GM18951 (cell line): Measurements from ENCODE around the gene PRKAG2.
"Not testable (repeated sequence)": the region's sequence is repeated elsewhere in the genome, so short reads cannot be mapped to it uniquely, and the experiment has no call there.

Experiments
- POLR2A ChIP-seq: IDR thresholded peaks from 4 replicates; pipeline ENCODE4 v1.6.1; 2011; ENCODE audit warnings: mild to moderate bottlenecking; ENCODE audit not compliant: insufficient read length, insufficient read depth; ENCODE audit errors: extremely low read depth
- in situ Hi-C: fragments of 300-500 bp; cut with MboI; formaldehyde crosslinking; loops from one replicate; pipeline ENCODE4 v1.12.0; 2022; ENCODE audit warnings: low sequenced_read_pairs, mixed read lengths, inconsistent platforms; ENCODE audit not compliant: unreplicated experiment

The PRKAG2 gene

DNA sequence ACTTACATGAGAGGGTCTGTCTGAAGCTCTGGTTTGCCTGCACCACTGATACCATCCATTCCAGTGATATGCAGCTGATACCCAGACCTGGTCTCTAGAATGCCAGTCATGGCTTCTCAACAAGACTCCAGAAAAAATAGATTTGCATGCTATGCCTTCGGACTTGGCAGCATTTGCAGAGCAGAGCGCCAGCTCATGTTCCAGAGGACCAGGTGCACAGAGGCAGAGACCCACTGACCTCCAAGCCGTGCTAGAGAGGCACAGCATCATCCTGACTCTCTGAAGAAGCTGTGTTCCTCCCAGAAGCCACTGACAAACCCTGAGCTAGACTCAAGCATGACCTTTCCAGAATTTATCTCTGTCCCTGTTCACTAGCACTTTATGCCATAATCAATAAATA lies 6.9 kb upstream of the PRKAG2 start:
- in situ Hi-C loops: no loop called here
- TF ChIP-seq POLR2A: no peak

DNA sequence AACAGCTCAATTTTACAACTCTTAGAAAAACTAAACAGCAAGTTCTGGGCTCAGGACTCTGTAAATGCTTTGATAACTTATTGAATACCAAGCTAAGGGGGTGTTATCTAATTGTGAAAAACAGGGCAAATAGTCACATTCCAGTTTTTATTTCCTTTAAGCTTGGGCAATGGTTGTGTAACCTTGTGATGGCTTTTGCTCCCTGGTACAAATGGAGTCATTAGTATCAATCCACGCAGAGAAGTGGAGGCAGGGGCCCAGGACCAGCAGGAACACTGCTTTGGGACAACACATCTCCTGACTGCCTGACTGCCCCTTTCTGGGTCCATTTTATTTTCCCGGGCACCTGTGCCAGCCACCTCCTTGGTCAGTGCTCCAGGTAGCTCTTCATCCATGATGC lies 5.8 kb upstream of the PRKAG2 start:
- in situ Hi-C loops: no loop called here
- no peak for TF ChIP-seq POLR2A

DNA sequence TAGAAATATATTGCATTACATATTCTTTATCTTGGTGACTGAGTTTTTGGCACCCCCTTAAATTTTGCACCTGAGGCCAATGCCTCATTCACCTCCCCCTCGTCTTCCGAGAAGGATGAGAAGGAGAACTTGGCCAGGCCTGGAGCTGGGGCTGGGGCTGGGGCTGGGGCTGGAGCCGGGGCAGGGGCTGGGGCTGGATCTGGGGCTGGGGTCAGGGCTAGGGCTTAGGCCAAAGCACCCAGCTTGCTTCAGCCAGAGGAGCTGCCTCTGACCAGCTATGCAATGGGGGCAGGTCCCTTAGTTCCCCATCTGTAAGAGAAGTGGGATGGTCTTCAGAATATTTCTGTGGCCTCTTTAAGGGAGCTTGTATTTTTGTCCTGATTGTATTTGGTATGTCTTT lies 3.8 kb upstream of the PRKAG2 start:
- in situ Hi-C loops: no loop called here
- TF ChIP-seq POLR2A: no peak

DNA sequence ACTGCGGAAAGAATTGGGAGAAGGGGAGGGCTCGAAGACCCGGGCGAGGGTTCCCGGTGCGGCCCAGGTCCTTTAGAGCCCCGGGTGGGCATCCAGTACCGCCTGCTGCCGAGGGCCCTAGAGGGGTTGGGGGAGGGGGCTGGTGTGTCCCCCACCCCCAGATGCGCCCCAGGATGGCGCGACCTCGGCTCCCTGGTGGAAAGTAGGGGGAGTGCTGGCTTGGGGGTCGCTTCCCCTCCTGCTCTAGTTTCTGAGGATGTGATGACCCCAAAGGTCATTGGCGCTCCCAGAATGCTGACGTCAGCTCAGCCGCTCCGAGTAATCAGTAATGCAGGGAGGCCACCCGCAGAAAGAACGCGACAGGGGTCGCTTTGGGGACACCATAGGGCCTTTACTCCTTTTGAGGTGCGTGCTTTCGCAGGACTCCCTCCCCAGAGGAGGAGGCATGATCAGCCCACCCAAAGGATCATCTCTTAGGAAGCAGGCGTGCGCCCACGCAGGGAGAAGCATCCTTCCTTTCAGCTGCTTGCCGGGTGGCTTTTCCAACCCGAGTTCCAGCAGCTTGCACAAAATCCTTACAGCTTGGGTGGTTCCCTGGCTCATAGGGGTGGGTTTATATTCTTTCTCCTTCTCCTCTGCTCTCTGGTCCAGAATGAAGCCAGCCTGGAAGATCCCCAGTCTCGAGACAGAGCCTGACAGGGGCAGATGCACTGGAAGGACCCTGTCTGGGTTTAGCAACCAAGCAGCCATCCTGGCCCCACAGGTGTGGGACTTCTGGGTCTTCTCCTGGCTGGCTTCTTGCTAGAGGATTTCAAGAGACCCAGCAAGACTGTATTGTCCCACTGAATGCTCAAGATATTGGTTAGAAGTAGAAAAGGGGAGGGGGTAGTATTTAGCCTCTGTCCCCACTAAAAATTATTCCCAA lies 1.3 kb upstream of the PRKAG2 start:
- no peak for TF ChIP-seq POLR2A
- in situ Hi-C loops: no loop called here

DNA sequence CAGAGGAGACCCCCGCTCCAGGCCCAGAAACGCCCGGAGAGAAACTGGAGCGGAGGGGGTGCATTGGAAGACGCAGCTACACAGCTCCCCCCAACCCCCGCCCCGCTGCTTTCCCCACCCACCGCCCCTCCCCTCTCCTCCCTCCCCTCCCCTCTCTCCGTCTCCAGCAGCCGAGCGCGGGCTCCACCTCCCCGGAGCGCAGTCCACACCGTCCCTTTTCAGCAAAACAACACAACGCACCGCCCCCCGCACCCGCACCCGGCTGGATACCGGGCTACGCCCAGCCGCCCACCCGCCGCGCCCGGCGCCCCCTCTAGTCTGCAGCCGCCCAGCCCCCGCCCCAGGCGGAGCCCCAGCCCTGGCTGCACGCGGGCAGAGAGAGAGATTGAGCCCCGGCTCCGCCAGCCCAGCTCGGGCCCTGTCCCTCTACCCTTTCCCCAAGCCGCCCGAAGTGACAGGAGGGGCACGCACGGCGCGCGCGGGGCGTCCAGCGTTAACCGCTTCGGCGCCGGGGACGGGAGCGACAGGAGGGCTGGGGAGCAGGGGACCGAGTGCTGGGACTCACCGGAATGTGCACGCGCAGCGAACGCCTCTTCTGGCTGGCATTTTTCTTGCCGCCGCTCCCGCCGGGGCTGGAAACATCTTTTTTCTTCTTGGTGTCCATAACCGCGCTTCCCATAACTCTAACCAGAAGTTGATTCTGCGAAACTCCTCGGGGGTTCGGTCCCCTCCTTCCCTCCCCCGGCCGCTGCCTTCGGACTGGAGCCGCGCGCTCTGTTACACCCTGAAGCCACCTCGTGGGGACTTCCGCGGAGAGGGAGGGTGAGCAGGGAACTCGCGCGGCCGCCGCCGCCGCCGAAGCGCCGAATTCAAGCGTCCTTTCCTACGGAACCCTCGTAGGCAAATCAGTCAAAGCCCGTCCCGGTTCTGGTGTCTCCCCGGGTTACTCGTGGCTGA lies 695 bp downstream of the PRKAG2 start:
- no peak for TF ChIP-seq POLR2A
- in situ Hi-C loops: no loop called here

DNA sequence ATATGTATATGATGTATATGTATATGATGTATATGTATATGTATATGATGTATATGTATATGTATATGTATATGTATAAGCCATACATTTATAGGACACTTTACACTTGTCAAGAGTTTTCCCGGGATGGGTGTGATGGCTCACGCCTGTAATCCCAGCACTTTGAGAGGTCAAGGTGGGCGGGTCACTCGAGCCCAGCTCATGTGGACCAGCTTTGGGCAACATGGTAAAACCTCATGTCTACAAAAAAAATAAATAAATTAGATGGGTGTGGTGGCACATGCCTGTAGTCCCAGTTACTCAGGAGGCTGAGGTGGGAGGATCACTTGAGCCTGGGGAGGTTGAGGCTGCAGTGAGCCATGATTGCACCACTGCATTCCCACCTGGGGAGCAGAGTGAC lies 2.4 kb downstream of the PRKAG2 start:
- in situ Hi-C loops: not testable (repeated sequence)

DNA sequence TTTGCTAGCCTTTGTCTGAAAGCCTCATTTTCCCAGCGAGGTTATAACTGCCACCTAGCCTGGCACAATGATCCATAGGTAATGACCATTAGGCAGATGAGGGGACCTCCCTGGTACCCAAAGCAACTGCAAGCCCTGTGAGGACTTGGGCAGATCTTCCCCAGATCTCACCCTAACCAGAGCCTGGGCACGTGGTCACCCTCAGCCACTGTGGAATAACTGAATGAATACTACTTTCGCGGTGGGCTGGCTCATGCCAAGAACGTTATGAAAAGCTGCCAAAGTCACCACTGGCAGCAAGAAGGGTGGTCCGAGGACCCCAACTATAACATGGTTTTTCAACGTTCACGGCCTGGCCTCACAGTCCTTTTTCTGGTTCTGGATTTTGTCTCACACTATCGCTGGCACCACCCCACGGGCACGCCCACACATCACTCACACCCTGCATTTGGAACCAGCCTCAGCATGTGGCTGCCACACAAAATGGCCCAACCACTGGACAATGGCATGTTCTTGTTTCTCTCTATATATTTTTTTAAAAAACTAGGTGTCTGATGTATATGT lies 3.4 kb downstream of the PRKAG2 start:
- TF ChIP-seq POLR2A: no peak
- in situ Hi-C loops: no loop called here

DNA sequence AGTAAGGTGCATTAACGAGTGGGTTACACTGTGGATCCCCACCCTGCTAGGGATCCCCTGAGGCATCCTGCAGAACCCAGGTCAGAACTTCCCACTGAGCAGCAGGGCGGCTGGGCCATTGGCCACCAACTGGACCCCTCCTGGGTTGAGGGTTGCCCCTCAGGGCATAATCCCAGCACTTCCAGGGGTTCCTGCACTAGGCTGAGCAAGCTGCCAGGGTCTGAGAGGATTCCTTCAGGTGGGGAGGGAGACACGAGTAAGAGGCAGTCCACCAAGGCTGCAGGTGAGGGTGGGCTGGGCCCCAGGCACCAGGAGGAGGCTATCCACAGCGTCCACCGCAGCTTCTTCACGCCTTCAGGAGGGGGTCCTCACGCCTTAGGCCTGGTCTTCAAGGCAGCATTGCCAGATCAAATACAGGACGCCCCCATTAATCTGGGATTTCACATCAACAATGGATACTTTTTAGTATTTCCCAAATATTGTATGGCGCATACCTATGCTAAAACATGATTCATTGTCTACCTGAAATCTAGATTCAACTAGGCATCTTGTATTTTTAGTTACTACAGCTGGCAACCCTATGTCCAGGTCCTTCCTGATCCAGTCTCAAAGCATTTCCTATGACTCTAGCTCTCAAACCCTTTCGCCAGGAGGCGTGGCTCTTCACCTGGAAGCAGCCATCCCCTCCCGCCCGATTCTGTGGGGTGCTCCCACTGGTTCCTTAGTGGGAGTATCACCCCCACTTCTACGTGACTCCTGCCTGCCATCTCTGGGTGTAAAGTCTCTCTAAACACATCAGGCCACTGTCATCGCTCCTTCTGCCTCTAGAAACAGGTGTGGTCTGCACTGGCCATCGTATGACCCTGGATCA lies 4.1 kb downstream of the PRKAG2 start:
- no peak for TF ChIP-seq POLR2A
- in situ Hi-C loops: no loop called here

DNA sequence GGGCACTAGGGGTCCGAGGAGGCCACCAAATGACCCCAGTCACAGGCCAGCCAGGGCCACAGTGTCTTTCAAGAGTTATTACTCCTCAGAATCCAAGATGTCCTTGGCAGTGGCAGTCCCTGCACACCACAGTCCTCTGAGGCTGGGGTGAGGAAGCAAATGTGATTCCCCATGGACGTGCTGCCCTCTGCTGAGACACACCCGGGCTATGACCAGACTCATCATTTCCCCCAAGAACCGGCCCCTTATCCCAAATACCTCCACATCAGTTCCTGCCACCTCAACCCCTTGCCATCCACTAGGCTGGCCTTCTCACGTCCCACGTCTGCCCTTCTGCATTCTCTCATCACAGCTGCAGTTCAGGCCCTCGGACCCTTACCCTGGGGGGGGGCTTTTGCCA lies 5.0 kb downstream of the PRKAG2 start:
- TF ChIP-seq POLR2A: no peak
- in situ Hi-C loops: no loop called here

DNA sequence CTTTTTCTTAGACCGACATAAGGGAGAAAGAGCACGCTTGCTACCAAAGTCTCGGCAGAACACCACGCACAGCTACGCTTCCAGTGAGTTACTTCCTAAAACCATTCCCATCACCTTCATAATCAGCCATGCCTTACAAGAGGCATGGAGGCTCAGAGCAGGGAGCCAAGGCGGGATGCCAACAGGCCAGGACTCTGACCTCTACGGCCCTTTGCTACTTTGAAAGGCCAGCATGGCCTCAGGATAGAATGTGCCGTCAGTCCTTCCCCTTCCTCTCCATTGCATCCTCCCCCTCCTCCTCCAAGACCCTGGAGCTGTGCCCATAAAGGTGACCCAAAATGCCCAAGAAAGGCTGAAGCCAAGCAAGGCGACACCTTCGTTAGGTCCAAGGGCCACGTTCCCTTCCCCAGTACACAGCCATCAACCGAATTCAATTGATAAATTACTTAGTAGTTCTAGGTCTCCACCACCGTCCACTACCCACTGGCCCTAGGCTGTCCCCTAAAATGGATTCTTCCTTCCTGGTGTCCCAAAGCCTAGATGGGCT lies 5.7 kb downstream of the PRKAG2 start:
- no peak for TF ChIP-seq POLR2A
- in situ Hi-C loops: no loop called here

DNA sequence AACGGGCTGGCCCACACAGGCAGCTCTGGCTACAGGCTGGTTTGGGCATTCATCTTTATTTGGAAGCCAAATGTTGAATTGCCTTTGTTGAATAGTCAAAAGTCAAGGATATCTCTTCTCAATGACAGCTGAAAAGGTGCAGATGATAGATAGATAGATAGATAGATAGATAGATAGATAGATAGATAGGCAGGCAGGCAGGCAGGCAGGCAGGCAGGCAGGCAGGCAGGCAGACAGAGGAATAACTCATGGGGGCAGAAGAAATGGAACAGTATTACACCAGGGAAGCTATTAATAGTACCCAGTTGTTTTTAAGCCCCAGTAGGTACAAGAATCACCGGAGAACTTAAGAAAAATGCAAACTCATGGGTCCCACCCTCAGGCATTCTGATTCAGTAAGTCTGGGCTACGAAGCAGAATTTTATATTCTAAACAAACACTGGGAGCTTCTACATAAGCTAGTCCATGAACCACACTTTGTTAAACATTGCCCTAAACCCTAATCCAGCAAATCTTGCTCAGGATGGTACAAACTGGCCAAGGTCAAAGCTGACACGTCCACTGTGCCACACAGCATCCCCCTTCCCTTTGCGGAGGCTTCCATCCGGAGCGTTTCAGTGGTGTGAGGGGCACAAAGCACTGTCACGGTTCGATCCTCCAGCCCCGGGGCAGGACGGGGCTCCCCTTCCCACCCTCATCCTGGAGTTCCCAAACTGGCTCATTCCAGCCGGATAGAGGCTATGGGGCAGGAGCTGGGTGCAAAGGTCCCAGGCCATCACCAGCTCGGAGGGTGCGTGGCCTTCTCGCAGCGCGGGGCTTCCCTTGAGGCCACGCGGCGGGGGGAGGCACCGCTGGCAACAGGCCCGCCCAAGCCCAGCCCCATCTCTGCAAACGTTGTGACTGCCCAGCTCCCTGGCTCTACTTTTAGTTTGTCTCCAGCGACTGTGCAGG lies 6.7 kb downstream of the PRKAG2 start:
- no peak for TF ChIP-seq POLR2A
- in situ Hi-C loops: no loop called here
